ENCODE data around the gene PTPRM. TPM values are rescaled to one million over a fixed set of nuclear protein-coding genes. Genes with fewer than 3 reads are reported as not detected.

PTPRM gene
- total and polyA plus RNA-seq, 2 of the 8 experiments (the other 6 are each of a cell fraction or from before 2014, with no cell fraction given) = 4.1 to 7.0 TPM

- TF ChIP-seq CHD7 (IDR thresholded peaks at IDR 0.05; ENCODE audit: insufficient replicate concordance, low read length) (no peak), MAFK (IDR thresholded peaks at IDR 0.05; ENCODE audit: low read depth, low read length) (no peak)
Measured at GRCh38 chr18:7748251-7749007, 181.3 kb downstream of the PTPRM start (continued).
